Skeletal muscle satellite cell (primary cell): ENCODE results near the gene MED13.
"Not testable (repeated sequence)": the region's sequence is repeated elsewhere in the genome, so short reads cannot be mapped to it uniquely, and the experiment has no call there.

Experiments
- H3K27me3 ChIP-seq: 2 replicates; pipeline ENCODE4 v1.7.0; 2013; ENCODE audit warnings: low read length; ENCODE audit not compliant: control insufficient read depth, insufficient read depth
- H3K36me3 ChIP-seq: 2 replicates; pipeline ENCODE4 v1.7.0; 2013; ENCODE audit warnings: mild to moderate bottlenecking, control low read depth, low read length; ENCODE audit not compliant: insufficient read depth
- H3K4me1 ChIP-seq: 2 replicates; pipeline ENCODE4 v1.7.0; 2013; ENCODE audit warnings: low read length; ENCODE audit not compliant: control insufficient read depth, insufficient read depth
- H3K4me2 ChIP-seq: 2 replicates; pipeline ENCODE4 v1.7.0; 2013; ENCODE audit warnings: mild to moderate bottlenecking, low read length
- H3K4me3 ChIP-seq: 2 replicates; pipeline ENCODE4 v1.7.0; 2013; ENCODE audit warnings: low read length
- H3K9ac ChIP-seq: 2 replicates; pipeline ENCODE4 v1.7.0; 2013; ENCODE audit warnings: mild to moderate bottlenecking, low read depth, low read length, moderate library complexity
- H3K9me3 ChIP-seq: replicated peaks from 2 replicates; pipeline ENCODE4 v1.7.0; 2013; ENCODE audit warnings: mild to moderate bottlenecking, control low read depth, low read length

MED13 gene

DNA sequence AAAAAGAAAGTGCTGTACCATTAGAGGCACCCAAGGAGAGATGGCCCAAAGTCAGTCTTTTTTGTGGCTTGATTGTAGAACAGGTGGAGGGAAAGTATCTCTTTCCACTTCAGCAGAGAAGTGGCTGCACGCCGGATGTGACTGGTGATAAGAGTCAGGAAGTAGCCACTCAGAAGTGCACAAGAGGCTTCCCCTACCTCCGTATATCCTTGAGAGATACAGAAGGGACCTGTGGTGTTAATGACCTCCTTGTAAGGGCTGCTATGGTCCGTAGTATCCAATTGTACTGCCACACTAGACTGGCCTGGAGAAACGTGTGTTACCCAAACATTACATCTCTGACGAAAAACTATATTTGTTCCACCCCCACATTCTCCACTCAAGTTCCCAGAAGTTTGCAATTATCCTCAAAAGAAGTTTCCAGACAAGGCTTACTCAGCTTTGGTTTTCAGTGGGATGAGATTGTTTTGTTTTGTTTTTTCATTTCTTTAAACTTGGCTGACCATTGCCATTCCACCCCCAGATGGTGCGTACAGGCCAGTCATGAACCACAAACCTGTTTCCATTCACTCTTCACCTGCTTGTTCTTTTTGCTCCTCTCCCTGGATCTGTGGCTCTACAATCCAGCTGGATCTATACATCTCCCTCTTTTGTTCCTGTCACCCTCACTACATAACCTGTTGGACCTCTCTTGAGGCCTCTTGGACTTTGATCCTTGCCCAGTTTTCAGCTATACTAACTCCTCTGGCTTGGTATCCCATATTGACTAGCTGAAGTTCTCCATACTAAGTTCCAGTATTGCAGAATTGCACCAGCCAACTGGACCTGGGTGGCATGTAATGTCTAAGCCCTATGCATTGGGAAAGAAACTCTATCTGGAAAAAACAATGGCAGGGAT lies 20.7 kb upstream of the MED13 start:
- no peaks in the 10 kb centered on the region for H3K27me3 ChIP-seq

DNA sequence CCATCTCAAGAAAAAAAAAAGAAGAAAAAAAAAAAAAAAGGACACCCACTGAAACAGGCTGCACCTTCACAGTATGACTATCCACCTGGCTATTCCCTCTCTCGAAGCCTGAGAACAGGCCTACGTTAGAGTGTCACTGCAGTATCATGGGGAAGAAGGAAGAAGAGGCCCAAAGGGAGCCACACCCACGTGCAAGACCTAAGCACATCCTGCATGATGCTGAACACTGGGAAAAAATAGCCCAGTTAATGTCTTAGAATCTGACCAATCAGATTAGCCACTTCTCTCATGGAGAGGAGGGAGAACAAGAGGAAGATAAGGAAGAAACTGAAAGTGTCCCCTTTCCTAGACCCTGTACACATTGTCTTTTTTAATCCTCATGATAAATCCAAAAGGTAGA lies 19.5 kb upstream of the MED13 start:
- H3K4me3 ChIP-seq, result no peak overlapping the region
- no peak overlapping the region for H3K4me2 ChIP-seq

More for the DNA sequence above, 20.7 kb upstream of the MED13 start:
- H3K4me1 ChIP-seq, result peaks cover 3% of the 10 kb centered on the region
- no peak overlapping the region for H3K4me3 ChIP-seq
- no peaks in the 10 kb centered on the region for H3K36me3 ChIP-seq
- H3K4me2 ChIP-seq, result no peak overlapping the region
- H3K9ac ChIP-seq, result no peak overlapping the region
- H3K9me3 ChIP-seq, result no peaks in the 10 kb centered on the region

DNA sequence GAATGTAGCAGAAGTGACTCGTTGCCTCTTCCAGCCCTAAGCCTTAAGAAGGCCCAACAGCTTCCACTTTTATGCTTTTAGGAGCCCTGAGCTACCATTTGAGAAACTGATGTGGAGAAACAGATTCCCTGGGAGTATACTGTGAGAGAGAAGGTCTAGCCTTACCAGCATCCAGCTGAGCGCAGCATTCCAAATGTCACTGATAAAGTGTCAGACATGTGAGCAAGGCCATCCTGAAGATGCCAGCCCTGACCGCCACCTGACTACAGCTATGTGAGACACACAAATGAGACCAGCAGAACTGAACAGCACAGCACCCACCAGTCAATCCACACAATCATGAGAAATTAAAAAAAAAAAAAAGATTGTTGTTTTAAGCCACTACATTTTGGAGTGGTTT lies 18.6 kb upstream of the MED13 start:
- H3K36me3 ChIP-seq, result no peaks in the 10 kb centered on the region
- H3K9ac ChIP-seq, result no peak overlapping the region
- peaks cover 3% of the 10 kb centered on the region for H3K4me1 ChIP-seq
- no peaks in the 10 kb centered on the region for H3K9me3 ChIP-seq
- H3K27me3 ChIP-seq, result peaks cover 6% of the 10 kb centered on the region
- no peak overlapping the region for H3K4me3 ChIP-seq
- H3K4me2 ChIP-seq, result no peak overlapping the region

More for the DNA sequence above, 19.5 kb upstream of the MED13 start:
- Histone ChIP-seq H3K4me1 (peaks cover 3% of the 10 kb centered on the region), H3K9ac (no peak overlapping the region), H3K27me3 (peaks cover 6% of the 10 kb centered on the region), H3K36me3 (no peaks in the 10 kb centered on the region), H3K9me3 (no peaks in the 10 kb centered on the region)

DNA sequence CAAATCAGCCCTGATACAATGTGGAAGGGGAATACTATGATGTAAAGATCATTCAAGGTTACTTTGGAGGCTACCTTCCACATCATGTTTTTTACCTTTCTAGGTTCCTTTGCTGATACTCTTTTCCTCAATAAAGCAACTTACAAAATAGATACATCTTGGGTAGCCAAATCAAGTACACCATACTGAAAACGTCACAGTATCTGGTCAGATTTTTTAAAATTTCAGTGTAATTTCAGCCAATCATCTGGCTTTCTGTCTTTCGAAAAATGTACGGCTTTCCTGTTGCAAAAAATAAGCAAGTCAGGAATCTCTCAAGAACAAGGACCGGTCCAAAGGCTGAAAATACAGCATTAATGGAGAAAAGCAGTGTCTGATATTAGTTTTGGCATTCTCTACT lies 15.6 kb upstream of the MED13 start:
- peaks cover 2% of the 10 kb centered on the region for H3K4me1 ChIP-seq
- no peak overlapping the region for H3K4me2 ChIP-seq
- H3K9ac ChIP-seq, result no peak overlapping the region
- H3K4me3 ChIP-seq, result no peak overlapping the region
- H3K9me3 ChIP-seq, result no peaks in the 10 kb centered on the region
- H3K36me3 ChIP-seq, result no peaks in the 10 kb centered on the region
- peaks cover 25% of the 10 kb centered on the region for H3K27me3 ChIP-seq

DNA sequence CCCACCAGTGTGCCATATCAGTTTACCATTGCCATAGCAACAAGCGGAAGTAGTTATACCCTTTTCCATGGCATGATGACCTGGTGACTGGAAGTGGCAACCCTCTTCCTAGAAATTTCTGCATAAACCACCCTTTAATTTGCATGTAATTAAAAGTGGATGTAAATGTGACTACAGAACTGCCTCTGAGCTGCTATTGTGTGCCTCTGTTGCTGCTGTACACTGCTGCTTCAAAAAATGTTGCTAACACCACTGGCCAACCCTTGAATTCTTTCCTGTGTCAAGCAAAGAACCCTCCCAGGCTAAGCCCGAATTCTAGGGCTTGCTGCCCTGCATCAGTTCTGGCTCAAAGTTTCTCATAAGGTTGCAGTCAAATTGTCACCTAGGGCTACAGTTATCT lies 12.9 kb upstream of the MED13 start:
- no peaks in the 10 kb centered on the region for H3K36me3 ChIP-seq
- H3K9ac ChIP-seq, result no peak overlapping the region
- H3K4me1 ChIP-seq, result no peaks in the 10 kb centered on the region
- peaks cover 29% of the 10 kb centered on the region for H3K27me3 ChIP-seq
- no peak overlapping the region for H3K4me3 ChIP-seq
- H3K4me2 ChIP-seq, result no peak overlapping the region
- no peaks in the 10 kb centered on the region for H3K9me3 ChIP-seq

DNA sequence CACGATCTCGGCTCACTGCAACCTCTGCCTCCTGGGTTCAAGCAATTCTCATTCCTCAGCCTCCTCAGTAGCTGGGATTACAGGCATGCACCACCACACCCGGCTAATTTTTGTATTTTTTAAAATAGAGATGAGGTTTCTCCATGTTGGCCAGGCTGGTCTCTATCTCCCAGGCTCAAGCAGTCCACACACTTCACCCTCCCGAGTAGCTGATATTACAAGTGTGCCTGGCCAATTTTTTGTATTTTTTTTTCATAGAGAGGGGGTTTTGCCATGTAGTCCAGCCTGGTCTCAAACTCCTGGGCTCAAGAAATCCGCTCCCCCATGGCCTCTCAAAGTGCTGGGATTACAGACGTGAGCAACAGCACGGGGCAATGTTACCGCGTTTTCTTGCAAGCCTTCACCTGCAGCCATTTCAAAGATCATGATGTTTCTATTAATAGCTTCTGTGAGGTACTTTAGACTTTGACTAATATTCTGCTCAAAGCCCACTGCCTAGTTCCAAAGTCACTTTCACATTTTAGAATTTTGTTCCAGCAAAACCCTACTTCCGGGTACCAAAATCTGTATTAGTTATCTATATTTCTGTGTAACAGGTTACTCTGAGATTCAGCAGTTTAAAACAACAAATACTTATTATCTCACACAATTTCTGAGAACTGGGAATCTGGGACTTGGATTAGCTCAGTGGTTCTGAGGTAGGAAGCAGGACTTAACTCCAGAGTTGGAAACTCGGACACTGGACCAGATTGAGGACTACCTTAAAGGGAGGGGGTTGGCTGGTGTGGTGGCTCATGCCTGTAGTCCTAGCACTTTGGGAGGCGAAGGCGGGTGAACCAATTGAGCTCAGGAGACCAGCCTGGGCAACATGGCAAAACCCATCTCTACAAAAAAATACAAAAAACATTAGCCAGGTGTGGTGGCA lies 12.0 kb upstream of the MED13 start:
- Histone ChIP-seq H3K4me1 (no peaks in the 10 kb centered on the region), H3K36me3 (no peaks in the 10 kb centered on the region), H3K4me2 (no peak overlapping the region), H3K27me3 (peaks cover 29% of the 10 kb centered on the region), H3K4me3 (no peak overlapping the region), H3K9me3 (no peaks in the 10 kb centered on the region), H3K9ac (no peak overlapping the region)

DNA sequence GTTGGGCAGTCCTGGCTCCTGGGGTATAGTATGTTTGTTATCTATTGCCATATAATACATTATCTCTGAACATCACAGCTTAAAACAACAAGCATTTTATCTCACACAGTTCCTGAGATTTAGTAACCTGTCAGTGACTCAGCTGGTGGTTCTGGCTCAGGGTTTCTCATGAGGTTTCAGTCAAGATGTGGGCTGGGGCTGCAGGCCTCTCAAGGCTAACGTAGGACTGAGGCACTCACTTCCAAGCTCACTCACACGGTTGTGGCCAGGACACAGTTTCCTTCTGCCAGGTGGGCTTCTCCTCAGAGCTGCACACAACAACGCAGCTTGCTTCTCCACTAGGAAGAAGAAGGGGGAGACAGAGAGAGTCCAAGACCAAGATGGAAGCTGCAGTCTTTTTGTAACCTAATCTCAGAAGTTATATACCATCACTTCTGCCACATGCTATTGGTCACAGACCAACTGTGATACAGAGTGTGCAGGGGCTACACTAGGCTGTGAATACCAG lies 10.3 kb upstream of the MED13 start:
- H3K36me3 ChIP-seq, result no peaks in the 10 kb centered on the region
- H3K9ac ChIP-seq, result no peak overlapping the region
- H3K4me3 ChIP-seq, result no peak overlapping the region
- peaks cover 26% of the 10 kb centered on the region for H3K27me3 ChIP-seq
- H3K9me3 ChIP-seq, result no peaks in the 10 kb centered on the region
- H3K4me2 ChIP-seq, result no peak overlapping the region
- no peaks in the 10 kb centered on the region for H3K4me1 ChIP-seq

DNA sequence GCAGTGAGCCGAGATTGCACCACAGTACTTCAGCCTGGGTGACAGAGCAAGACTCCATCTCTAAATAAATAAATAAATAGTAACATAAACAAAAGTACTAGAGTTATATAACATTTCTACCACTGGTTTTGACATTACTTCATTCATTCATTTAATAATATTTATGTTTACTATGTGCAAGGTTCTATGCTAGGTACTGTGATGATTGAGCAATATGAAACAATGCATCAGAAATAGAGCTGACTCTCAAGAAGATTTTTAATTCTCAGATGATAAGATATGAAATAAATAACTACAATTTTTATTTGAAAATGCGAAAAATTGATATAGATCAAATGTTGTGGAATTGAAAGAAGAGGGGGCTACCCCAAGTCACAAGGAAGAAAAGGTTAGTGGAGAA lies 8.9 kb upstream of the MED13 start:
- Histone ChIP-seq H3K4me1 (no peaks in the 10 kb centered on the region), H3K36me3 (no peaks in the 10 kb centered on the region), H3K9ac (no peak overlapping the region), H3K4me3 (no peak overlapping the region), H3K4me2 (no peak overlapping the region), H3K27me3 (peaks cover 23% of the 10 kb centered on the region), H3K9me3 (no peaks in the 10 kb centered on the region)

DNA sequence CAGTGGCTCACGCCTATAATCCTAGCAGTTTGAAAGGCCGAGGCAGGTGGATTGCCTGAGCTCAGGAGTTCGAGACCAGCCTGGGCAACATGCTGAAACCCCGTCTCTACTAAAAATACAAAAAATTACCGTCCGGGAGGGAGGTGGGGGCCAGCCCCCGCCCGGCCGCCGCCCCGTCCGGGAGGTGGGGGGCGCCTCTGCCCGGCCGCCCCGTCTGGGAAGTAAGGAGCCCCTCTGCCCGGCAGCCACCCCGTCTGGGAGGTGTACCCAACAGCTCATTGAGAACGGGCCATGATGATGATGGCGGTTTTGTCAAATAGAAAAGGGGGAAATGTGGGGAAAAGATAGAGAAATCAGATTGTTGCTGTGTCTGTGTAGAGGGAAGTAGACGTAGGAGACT lies 7.8 kb upstream of the MED13 start:
- H3K4me3 ChIP-seq, H3K36me3 ChIP-seq, H3K9ac ChIP-seq, H3K4me2 ChIP-seq, H3K4me1 ChIP-seq, H3K9me3 ChIP-seq: not testable (repeated sequence)
- H3K27me3 ChIP-seq, result peaks cover 15% of the 10 kb centered on the region

DNA sequence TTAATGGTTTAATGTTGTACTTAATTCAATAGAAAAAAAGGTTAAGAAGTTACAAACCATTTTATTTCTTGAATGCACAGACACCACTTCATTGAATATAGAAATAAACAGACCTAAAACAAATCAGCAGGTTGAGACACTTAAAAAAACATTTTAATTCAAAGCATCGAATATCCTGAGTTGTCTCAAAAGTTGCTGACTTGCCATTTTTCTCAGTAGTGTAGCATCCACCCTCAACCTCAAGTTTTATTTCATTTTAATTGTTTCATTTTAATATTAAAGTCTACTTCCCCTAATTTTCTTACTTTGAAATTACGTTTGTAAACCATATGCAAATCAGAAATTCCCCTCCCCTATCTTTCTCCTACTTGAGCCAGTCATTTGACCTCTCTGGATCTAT lies 5.8 kb upstream of the MED13 start:
- no peak overlapping the region for H3K4me2 ChIP-seq
- H3K4me3 ChIP-seq, result no peak overlapping the region
- no peaks in the 10 kb centered on the region for H3K4me1 ChIP-seq
- peaks cover 3% of the 10 kb centered on the region for H3K27me3 ChIP-seq
- H3K9me3 ChIP-seq, result no peaks in the 10 kb centered on the region
- H3K9ac ChIP-seq, result no peak overlapping the region
- H3K36me3 ChIP-seq, result no peaks in the 10 kb centered on the region
